ENCODE data around the gene LCN6.
A peak's percentile ranks its signal among the peaks of the same experiment; 100 is the strongest.
"Not testable (repeated sequence)": the region's sequence is repeated elsewhere in the genome, so short reads cannot be mapped to it uniquely, and the experiment has no call there.

LCN6 gene

GRCh38 chr9:136776947-136777346, 28.6 kb upstream of the LCN6 start:
- TF ChIP-seq CTCF (IDR thresholded peaks at IDR 0.05; ENCODE audit: extremely low read depth, missing control alignments): no peak
- DNase-seq (ENCODE audit: low spot score): no peak

GRCh38 chr9:136775191-136775590, 26.9 kb upstream of the LCN6 start:
- TF ChIP-seq CTCF (IDR thresholded peaks at IDR 0.05; ENCODE audit: extremely low read depth, missing control alignments): no peak
- no peak for DNase-seq (ENCODE audit: low spot score)

- TF ChIP-seq CTCF (IDR thresholded peaks at IDR 0.05; ENCODE audit: extremely low read depth, missing control alignments): no peak
- no peak for DNase-seq (ENCODE audit: low spot score)
Observed at GRCh38 chr9:136774416-136775045, 26.2 kb upstream of the LCN6 start.

GRCh38 chr9:136773386-136774044, 25.2 kb upstream of the LCN6 start:
- no peak for TF ChIP-seq CTCF (IDR thresholded peaks at IDR 0.05; ENCODE audit: extremely low read depth, missing control alignments)
- DNase-seq (ENCODE audit: low spot score): no peak

- TF ChIP-seq CTCF (IDR thresholded peaks at IDR 0.05; ENCODE audit: extremely low read depth, missing control alignments): no peak
- peak; percentile 11 for DNase-seq (ENCODE audit: low spot score)
Observed at GRCh38 chr9:136771907-136772415, 23.6 kb upstream of the LCN6 start.

GRCh38 chr9:136769710-136770191, 21.4 kb upstream of the LCN6 start:
- DNase-seq (ENCODE audit: low spot score): peak; percentile 90
- peak; percentile 64 for TF ChIP-seq CTCF (IDR thresholded peaks at IDR 0.05; ENCODE audit: extremely low read depth, missing control alignments)

GRCh38 chr9:136766410-136767120, 18.2 kb upstream of the LCN6 start:
- DNase-seq (ENCODE audit: low spot score): not testable (repeated sequence)

- DNase-seq (ENCODE audit: low spot score): peak; percentile 76
Observed at GRCh38 chr9:136765745-136766409, 17.6 kb upstream of the LCN6 start.

Measured in GM20000 (cell line).